Urinary bladder (tissue), 4 donors: ENCODE results near the gene SLC9A7. TPM values are rescaled to one million over a fixed set of nuclear protein-coding genes. Genes with fewer than 3 reads are reported as not detected.

Experiments
- DNase-seq: peaks from one replicate; pipeline ENCODE4 v3.0.0-alpha.2; 2015; ENCODE audit errors: extremely low spot score
- H3K27ac ChIP-seq: one replicate; pipeline ENCODE4 v1.5.1; 2013; ENCODE audit warnings: low read depth, mild to moderate bottlenecking, moderate library complexity
- H3K36me3 ChIP-seq: one replicate; pipeline ENCODE4 v1.6.1; 2013; ENCODE audit warnings: mild to moderate bottlenecking, moderate library complexity; ENCODE audit not compliant: insufficient read depth
- H3K4me1 ChIP-seq: one replicate; pipeline ENCODE4 v1.6.1; 2013; ENCODE audit warnings: mild to moderate bottlenecking, moderate library complexity; ENCODE audit not compliant: insufficient read depth
- H3K4me3 ChIP-seq: one replicate; pipeline ENCODE4 v1.5.1; 2013; ENCODE audit warnings: low read depth, low read length
- WGBS: extraction: QIAGEN DNeasy Blood & Tissue Kit; methylation state at CpG from one replicate; pipeline ENCODE4 v1.1.7; 2013; 5-methylcytosine and 5-hydroxymethylcytosine counted together
- polyA plus RNA-seq: library from polyadenylated mRNA; stranded (reverse); fragments of 200-250 nt; gene quantifications from one replicate; pipeline ENCODE4 v1.2.3, GENCODE V29; 2013
- total RNA-seq: library from RNA; depleted of rRNA; stranded (reverse); fragments of >200 nt; gene quantifications from one replicate; pipeline ENCODE4 v1.2.3, GENCODE V29; 2014
- donor health status: healthy with polysubstance abuse.
- donor health status: healthy.

SLC9A7 gene
- total and polyA plus RNA-seq, 2 donors: 0.61 to 4.1 TPM

- Histone ChIP-seq H3K4me1 (no peaks in the 10 kb centered on the region), H3K36me3 (no peaks in the 10 kb centered on the region), H3K4me3 (no peak overlapping the region), H3K27ac (no peak overlapping the region)
- no peak for DNase-seq
- 86% methylated on average over 9 of the region's 9 CpGs for WGBS
Observed at GRCh38 chrX:46707274-46707965, 51.5 kb downstream of the SLC9A7 start.

DNA sequence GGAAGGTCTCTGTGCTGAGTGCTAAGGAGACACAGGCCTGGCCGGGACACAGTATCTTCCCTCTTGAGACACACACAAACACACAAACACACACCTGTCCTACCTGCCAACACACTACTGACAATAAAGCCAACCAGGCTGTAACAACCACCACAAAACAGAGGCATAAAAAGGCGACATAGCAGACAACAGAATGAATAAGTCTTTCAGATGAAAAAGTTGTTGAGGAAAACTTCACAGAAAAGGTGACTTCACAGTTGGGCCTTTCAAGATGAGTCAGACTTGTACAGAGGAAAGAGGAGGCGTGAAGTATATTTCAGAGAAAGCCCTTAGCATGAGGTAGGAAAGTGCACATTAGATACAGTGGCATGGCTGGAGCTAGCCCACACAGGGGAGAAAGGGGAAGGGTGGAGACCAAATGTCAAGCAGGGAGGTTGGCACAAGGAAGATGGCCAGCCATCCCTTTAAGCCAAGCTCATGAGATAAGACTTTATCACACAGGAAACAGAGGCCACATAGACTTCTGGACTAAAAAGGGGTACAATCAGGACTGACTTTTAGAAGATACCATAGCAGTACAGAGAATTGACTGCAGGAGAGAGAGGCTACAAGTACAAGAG lies 54.0 kb downstream of the SLC9A7 start:
- Histone ChIP-seq H3K4me1 (no peaks in the 10 kb centered on the region), H3K4me3 (no peak overlapping the region), H3K36me3 (no peaks in the 10 kb centered on the region), H3K27ac (no peak overlapping the region)
- 89% methylated on average over 3 of the region's 3 CpGs for WGBS
- no peak for DNase-seq

DNA sequence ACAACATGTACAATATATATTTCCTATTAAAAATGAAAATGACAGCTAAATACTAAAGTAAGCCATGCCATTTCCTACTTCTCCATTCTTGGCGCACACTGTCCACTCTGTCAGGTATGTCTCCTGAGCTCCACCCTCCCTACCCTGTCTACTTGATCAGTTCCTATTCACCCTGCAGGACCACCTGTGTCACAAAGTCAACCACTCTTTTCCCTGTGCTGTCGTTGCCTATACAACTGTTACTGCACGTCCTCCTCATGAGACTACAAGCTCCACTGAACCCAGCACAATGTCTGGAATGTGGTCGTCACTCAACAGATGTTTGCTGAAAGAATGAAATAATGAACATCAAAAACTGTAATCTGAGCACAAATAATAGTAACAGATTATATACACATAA lies 54.9 kb downstream of the SLC9A7 start:
- WGBS: 74% methylated on average over 4 of the region's 4 CpGs
- Histone ChIP-seq H3K4me1 (no peaks in the 10 kb centered on the region), H3K27ac (no peak overlapping the region), H3K4me3 (no peak overlapping the region), H3K36me3 (no peaks in the 10 kb centered on the region)
- no peak for DNase-seq

DNA sequence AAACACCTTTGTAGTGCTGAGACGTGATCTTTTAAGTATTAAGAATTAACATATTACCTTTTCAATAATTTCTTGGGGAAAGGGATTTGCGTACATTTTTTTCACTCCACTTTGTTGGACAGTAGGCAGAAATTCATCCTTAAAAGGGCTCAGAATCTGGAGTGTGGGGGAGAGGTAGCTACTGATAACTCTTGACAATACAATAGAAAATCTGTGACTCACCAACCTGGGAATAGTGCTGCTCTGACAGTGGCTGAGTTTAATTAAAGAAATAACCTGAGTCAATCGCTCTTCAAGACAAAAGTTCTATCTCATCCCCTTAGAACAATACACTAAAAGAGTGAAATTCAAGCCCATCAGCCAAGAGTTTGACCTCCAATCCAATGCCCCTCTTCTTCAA lies 60.2 kb downstream of the SLC9A7 start:
- H3K27ac ChIP-seq: no peak overlapping the region
- H3K4me3 ChIP-seq: no peak overlapping the region
- no peaks in the 10 kb centered on the region for H3K4me1 ChIP-seq
- DNase-seq: no peak
- no peaks in the 10 kb centered on the region for H3K36me3 ChIP-seq
- WGBS: 90% methylated on average over 3 of the region's 3 CpGs

GRCh38 chrX:46695491-46695890 lies 63.4 kb downstream of the SLC9A7 start:
- 86% methylated on average over 1 of the region's 1 CpG for WGBS
- no peaks in the 10 kb centered on the region for H3K36me3 ChIP-seq
- no peak overlapping the region for H3K4me3 ChIP-seq
- H3K27ac ChIP-seq: no peak overlapping the region
- no peak for DNase-seq
- no peaks in the 10 kb centered on the region for H3K4me1 ChIP-seq

DNA sequence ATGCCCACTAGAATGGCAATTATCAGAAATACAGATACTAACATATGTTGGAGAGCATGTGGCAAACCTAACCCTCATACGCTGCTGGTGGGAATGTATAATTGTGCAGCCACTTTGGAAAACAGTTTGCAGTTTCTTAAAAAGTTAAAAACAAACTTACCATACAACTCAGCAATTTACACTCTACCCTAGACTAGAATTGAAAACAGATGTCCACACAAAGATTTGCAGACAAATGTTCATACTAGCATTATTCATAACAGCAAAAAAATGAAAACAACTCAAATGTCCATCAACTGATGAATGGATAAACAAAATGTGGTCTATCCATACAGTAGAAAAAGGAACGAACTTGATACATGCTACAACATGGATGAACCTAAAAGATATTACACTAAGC lies 64.4 kb downstream of the SLC9A7 start:
- H3K36me3 ChIP-seq: no peaks in the 10 kb centered on the region
- no peak overlapping the region for H3K4me3 ChIP-seq
- DNase-seq: no peak
- H3K27ac ChIP-seq: no peak overlapping the region
- 90% methylated on average over 2 of the region's 2 CpGs for WGBS
- H3K4me1 ChIP-seq: no peaks in the 10 kb centered on the region

GRCh38 chrX:46693149-46693548 lies 65.8 kb downstream of the SLC9A7 start:
- WGBS: 83% methylated on average over 2 of the region's 2 CpGs
- Histone ChIP-seq H3K4me1 (no peaks in the 10 kb centered on the region), H3K27ac (no peak overlapping the region), H3K36me3 (no peaks in the 10 kb centered on the region), H3K4me3 (no peak overlapping the region)
- DNase-seq: no peak

- H3K27ac ChIP-seq: no peak overlapping the region
- DNase-seq: no peak
- 91% methylated on average over 2 of the region's 2 CpGs for WGBS
- no peaks in the 10 kb centered on the region for H3K4me1 ChIP-seq
- H3K4me3 ChIP-seq: no peak overlapping the region
- H3K36me3 ChIP-seq: no peaks in the 10 kb centered on the region
Observed at GRCh38 chrX:46690818-46691217, 68.1 kb downstream of the SLC9A7 start.

- H3K4me3 ChIP-seq: no peak overlapping the region
- 62% methylated on average over 2 of the region's 2 CpGs for WGBS
- no peaks in the 10 kb centered on the region for H3K4me1 ChIP-seq
- no peaks in the 10 kb centered on the region for H3K36me3 ChIP-seq
- no peak overlapping the region for H3K27ac ChIP-seq
- DNase-seq: no peak
Observed at GRCh38 chrX:46687619-46688018, 71.3 kb downstream of the SLC9A7 start.

DNA sequence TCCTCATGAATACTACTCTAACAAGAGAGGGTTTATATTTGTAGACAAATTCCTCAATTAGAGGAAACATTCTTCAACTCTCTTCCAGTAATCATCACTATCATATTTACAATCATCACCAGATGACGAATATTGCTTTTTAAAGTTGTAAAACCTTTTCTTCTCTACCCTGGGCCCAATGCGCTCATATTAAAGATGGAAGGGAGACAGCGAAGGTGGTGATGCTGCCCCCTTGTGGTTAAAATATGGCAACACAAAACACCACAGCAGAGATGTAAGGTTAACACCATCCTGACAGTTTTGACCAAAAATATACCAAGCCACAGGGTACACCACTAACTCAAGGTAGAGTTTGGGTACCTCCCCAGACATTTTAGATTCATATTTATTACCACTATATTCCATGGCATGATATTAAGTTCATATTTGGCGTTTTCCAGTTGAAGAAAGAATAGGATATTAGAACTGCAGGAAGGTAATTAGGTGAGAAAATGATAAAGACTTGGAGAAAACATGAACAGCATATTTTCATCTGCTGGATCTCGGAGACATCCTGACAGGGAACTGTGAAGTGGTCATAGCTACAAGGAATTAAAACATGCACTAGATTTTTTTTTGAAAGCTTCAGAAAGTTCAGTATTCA lies 72.8 kb downstream of the SLC9A7 start:
- no peak overlapping the region for H3K4me3 ChIP-seq
- no peak overlapping the region for H3K27ac ChIP-seq
- no peak for DNase-seq
- 33% methylated on average over 5 of the region's 5 CpGs for WGBS
- H3K4me1 ChIP-seq: no peaks in the 10 kb centered on the region
- H3K36me3 ChIP-seq: no peaks in the 10 kb centered on the region

DNA sequence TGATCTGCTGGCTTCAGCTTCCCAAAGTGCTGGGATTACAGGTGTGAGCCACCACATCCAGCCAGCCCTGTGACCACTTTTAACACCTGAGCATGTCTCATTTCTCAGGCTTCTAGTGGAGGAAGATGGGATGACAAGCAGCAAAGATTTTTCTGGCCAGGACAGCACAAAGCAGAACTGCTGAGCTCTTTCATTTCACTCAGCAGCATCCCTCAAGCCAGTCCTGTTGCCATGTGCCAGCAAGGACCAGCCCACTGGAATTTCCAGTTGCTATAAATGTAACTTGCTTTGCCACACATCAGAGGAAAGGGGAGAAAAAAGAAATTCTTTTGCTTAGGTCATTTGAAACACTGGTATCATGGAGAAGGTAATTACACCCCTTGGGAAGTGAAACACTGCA lies 75.9 kb downstream of the SLC9A7 start:
- no peaks in the 10 kb centered on the region for H3K36me3 ChIP-seq
- no peaks in the 10 kb centered on the region for H3K4me1 ChIP-seq
- DNase-seq: no peak
- no peak overlapping the region for H3K27ac ChIP-seq
- no peak overlapping the region for H3K4me3 ChIP-seq

DNA sequence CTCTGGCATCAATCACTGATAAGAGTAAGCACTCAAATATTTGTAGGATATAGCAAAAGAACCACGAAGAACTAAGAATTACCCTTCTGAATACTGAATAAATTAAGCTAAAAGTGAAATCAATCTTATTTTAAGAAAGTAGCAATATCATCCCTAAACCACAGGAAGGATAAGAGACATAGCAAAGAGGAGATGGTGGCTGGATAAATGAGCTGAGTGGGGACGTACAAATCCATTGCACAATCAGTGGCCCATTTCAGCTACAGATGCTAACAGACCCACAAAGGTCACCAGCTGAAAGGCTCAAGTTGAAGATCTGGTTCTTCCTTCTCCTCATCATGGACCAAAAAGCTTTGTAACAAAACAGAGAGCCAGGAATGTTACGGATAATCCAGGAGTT lies 77.1 kb downstream of the SLC9A7 start:
- H3K4me3 ChIP-seq: no peak overlapping the region
- WGBS: 78% methylated on average over 3 of the region's 3 CpGs

DNA sequence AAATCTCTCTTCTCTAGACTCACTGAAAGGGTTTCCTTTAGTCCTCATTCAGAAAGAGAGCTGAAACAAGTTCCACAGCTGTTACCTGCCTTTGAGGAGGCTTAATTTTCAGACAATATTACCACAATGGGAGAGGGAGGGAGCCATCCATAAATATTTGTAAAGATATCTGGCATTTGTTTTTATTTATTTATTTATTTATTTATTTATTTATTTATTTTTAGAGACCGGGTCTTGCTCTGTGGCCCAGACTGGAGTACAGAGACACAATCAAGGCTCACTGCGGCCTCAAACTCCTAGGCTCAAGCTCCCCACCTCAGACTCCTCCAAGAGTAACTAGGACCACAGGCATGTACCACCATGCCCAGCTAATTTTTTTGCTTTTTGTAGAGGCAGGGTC lies 80.7 kb downstream of the SLC9A7 start:
- 96% methylated on average over 2 of the region's 2 CpGs for WGBS
- Histone ChIP-seq H3K4me1 (no peaks in the 10 kb centered on the region), H3K4me3 (no peak overlapping the region), H3K27ac (no peak overlapping the region), H3K36me3 (no peaks in the 10 kb centered on the region)
- no peak for DNase-seq

More for the DNA sequence above, 77.1 kb downstream of the SLC9A7 start:
- no peak for DNase-seq
- Histone ChIP-seq H3K27ac (no peak overlapping the region), H3K4me1 (no peaks in the 10 kb centered on the region), H3K36me3 (no peaks in the 10 kb centered on the region)
